Measurements from ENCODE around the gene RNF10. TPM values are rescaled to one million over a fixed set of nuclear protein-coding genes. Genes with fewer than 3 reads are reported as not detected.

RNF10 gene
- 94.8 and 105 TPM in 2 replicates for polyA plus RNA-seq

DNA sequence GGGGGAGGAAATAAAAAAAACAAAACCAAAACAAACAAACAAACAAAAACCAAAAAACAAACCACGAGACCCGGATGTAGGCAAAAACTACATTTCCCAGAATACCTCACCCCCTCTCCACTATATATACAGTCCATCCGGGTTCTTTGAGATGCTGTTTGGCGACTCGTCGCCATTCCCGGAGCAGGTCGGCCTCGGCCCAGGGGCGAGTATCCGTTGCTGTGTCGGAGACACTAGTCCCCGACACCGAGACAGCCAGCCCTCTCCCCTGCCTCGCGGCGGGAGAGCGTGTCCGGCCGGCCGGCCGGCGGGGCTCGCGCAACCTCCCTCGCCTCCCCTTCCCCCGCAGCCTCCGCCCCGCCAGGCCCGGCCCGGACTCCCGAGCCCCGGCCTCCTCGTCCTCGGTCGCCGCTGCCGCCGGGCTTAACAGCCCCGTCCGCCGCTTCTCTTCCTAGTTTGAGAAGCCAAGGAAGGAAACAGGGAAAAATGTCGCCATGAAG lies at the start of gene RNF10:
TSS of gene RNF10 (plus strand) at position 154 of the 500 bp plus-strand sequence. CDS start 456 bp downstream, outside the sequence.

DNA sequence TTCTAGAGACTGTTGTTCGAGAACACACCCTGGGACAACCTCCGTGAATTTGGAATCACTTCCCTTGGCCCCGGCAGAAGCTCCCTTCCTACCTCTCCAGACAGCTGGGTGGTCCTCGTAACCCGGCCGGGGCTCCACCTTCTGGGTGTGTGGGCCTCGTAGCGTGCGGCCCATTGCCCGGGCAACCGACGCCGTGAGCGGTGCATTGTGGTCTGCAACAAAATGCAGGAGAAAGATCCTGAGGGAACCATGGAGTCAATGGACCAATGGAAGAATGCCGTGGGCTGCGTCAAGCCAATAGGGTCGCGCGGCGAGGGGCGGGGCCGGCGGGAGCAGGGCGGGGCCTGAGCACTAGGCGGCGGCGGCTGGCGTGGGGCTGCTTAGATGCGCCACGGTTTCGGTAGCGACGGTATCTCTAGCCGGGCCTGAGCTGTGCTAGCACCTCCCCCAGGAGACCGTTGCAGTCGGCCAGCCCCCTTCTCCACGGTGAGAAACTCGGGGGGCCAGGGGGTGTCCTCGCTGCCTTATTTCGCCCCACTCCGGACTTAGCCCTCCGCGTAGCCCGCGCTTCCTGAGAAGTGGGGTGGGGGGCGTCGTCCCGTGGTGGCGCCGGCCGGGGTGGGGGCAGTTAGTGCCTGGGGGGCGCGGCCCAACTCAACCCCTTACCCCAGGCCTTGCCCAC lies 38.3 kb upstream of the RNF10 start, which contains the start of gene DYNLL1:
TSS of gene DYNLL1 (plus strand) at position 383 of the 682 bp plus-strand sequence. CDS start 309 bp downstream, outside the sequence.

DNA sequence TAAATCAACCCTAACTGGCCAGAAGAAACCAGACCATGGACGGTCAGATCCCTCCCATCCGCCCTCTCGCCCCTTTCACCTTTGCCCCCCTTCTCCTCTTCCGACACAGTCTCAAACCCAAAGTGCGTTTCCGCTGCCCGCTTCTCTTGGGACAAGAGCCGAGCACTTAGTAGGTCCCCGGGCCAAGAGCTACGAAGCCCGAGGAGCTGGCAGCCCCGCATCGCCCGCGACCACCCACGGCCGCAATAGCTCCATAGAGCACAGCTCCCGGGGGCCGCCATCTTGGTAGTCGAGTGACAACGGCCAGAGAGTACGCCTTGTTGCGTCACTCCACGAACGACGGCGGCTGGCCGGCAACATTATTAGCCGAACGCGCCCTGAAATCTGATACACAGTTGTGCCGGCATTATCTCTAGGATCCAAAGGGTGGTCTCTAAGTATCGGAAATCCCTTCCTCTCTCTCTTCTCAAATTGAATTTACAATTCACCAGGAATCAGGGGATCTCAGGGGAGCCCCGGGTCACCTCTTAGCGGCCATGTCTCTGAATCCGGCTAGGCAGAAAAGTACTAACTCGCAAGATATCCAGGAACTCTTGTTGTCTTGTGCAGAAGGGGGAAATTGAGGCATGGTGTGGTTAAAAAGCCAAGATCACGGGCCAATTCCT lies 5.2 kb upstream of the RNF10 start, which contains the start of gene COQ5:
TSS of gene COQ5 (minus strand) at position 298 of the 665 bp plus-strand sequence. CDS start at position 281, 17 bp downstream.

DNA sequence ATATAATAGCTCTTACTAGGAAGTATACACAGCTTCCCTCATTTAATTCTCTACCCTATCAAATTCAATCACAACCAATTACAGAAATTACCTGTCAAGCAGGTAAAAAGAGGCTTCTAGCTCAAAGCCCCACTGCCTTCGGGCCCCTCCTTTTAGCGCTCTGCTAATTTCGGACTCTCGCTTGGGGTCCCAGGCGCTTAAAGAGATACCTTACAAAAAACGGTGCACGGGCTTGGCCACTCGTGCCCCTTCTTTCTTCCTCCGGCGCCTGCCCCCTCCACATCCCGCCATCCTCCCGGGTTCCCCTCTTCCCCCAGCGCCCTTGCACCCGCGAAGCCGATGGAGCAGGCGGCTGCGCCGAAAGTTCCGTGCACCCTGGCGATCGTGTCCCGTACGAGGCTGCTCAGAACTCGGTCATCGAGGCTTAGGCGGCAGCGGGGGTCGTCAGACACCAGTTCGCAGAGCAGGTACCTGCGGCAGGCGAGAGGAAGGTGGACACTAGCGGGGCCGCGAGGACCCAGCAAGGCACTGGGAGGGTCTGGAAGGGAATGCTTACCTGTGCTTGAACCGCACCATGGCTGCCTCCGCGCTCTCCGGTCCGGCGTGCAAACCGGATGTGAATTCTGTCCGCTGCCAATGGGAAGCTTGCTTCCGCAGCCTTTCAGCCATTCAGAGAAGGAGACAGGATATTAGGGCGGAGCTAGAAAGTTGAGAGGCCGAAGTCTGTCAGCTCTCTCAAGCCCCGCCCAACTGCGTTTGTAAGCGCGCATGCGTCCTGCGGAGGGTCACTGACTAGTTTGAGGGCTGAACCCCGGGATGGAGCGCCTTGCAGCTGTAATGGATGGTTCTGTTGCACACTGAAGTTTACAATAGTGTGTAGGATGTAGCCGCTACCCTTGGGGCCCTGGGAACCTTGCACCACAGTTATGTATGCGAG lies 46.9 kb downstream of the RNF10 start, which contains the start of gene POP5:
TSS of gene POP5 (minus strand) at position 616 of the 937 bp plus-strand sequence. CDS start at position 576, 40 bp downstream.

Other genes with a start within 250 kb of the RNF10 start
- gene RNU4-2, start 242.5 kb upstream of the RNF10 start, polyA plus RNA-seq, result not detected in 2 replicates
- gene RNU4-1, start 241.1 kb upstream of the RNF10 start, polyA plus RNA-seq, result not detected in 2 replicates
- 6.4 and 12.6 TPM in 2 replicates for gene SIRT4, start 232.0 kb upstream of the RNF10 start, polyA plus RNA-seq
- not detected in 2 replicates for gene PLA2G1B, start 206.6 kb upstream of the RNF10 start, polyA plus RNA-seq
- 0.73 and 1.0 TPM in 2 replicates for gene MSI1, start 165.2 kb upstream of the RNF10 start, polyA plus RNA-seq
- 1,271 and 1,904 TPM in 2 replicates for gene COX6A1, start 96.2 kb upstream of the RNF10 start, polyA plus RNA-seq
- gene TRIAP1, start 88.0 kb upstream of the RNF10 start, polyA plus RNA-seq, result 71.4 and 75.6 TPM in 2 replicates
- gene GATC, start 87.9 kb upstream of the RNF10 start, polyA plus RNA-seq, result 4.8 and 8.5 TPM in 2 replicates
- 49.0 and 57.2 TPM in 2 replicates for gene SRSF9, start 64.6 kb upstream of the RNF10 start, polyA plus RNA-seq
- 1,021 and 1,881 TPM in 2 replicates for gene DYNLL1, start 38.2 kb upstream of the RNF10 start, polyA plus RNA-seq
- 18.9 and 21.7 TPM in 2 replicates for gene COQ5, start 5.2 kb upstream of the RNF10 start, polyA plus RNA-seq
- 146 and 150 TPM in 2 replicates for gene POP5, start 47.0 kb downstream of the RNF10 start, polyA plus RNA-seq
- gene CABP1, start 106.3 kb downstream of the RNF10 start, polyA plus RNA-seq, result 6.3 and 13.1 TPM in 2 replicates
- 68.9 and 84.1 TPM in 2 replicates for gene MLEC, start 152.8 kb downstream of the RNF10 start, polyA plus RNA-seq
- gene UNC119B, start 176.1 kb downstream of the RNF10 start, polyA plus RNA-seq, result 2.0 and 2.4 TPM in 2 replicates
- 0.40 and 0.99 TPM in 2 replicates for gene ACADS, start 191.5 kb downstream of the RNF10 start, polyA plus RNA-seq

Data from Purkinje cell (primary cell).